CD4-positive, alpha-beta memory T cell (primary cell): ENCODE measurements around the gene ATP6V0B. TPM values are rescaled to one million over a fixed set of nuclear protein-coding genes. Genes with fewer than 3 reads are reported as not detected.

Experiments used
- CTCF ChIA-PET: fragments of 350-600 bp; sonication (Branson Sonifier 250); formaldehyde crosslinking; loops from one replicate; lab custom pipeline; 2021; ENCODE audit warnings: inconsistent platforms; ENCODE audit not compliant: partially characterized antibody; lab: Charles Lee
- POLR2A ChIA-PET: fragments of 350-600 bp; sonication (Branson Sonifier 250); formaldehyde crosslinking; loops from one replicate; lab custom pipeline; 2021; ENCODE audit not compliant: partially characterized antibody; lab: Charles Lee
- DNase-seq, 5 donors: peaks; one replicate each; pipeline versions ENCODE4 v3.0.0 to v3.0.0-alpha.2; 2020 to 2022; ENCODE audit warnings: mixed read lengths in 1 of 5
- H3K27ac ChIP-seq: one replicate; pipeline ENCODE4 v1.7.0; 2013; ENCODE audit warnings: low read depth, low read length
- H3K27me3 ChIP-seq: 2 replicates; pipeline ENCODE4 v1.7.0; 2013; ENCODE audit warnings: mild to moderate bottlenecking, low read length, moderate library complexity; ENCODE audit not compliant: insufficient read depth
- H3K36me3 ChIP-seq: 2 replicates; pipeline ENCODE4 v1.7.0; 2013; ENCODE audit warnings: mild to moderate bottlenecking, low read length, moderate library complexity; ENCODE audit not compliant: insufficient read depth
- H3K4me1 ChIP-seq: 2 replicates; pipeline ENCODE4 v1.7.0; 2013; ENCODE audit warnings: mild to moderate bottlenecking, low read length, moderate library complexity; ENCODE audit not compliant: insufficient read depth
- H3K4me3 ChIP-seq, 2 donors: one replicate each; pipeline ENCODE4 v1.7.0; 2013; ENCODE audit warnings: low read length in 2 of 2, mild to moderate bottlenecking in 1 of 2
- H3K9me3 ChIP-seq, 2 donors: one replicate each; pipeline ENCODE4 v1.7.0; 2013; ENCODE audit warnings: low read length in 2 of 2, control low read depth in 1 of 2; ENCODE audit not compliant: control insufficient read depth in 1 of 2
- H3K27ac Mint-ChIP-seq, 7 donors: one replicate each; pipeline ENCODE4 v1.8.0; 2020 to 2021; ENCODE audit warnings: mixed read lengths in 7 of 7, mild to moderate bottlenecking in 6 of 7, inconsistent platforms in 3 of 7, moderate library complexity in 3 of 7
- H3K27me3 Mint-ChIP-seq, 2 donors: one replicate each; pipeline ENCODE4 v1.8.0; 2020 to 2021; ENCODE audit warnings: mixed read lengths in 2 of 2
- H3K36me3 Mint-ChIP-seq, 2 donors: one replicate each; pipeline ENCODE4 v1.8.0; 2020 to 2021; ENCODE audit warnings: mixed read lengths in 2 of 2, inconsistent platforms in 1 of 2, mild to moderate bottlenecking in 1 of 2
- H3K4me1 Mint-ChIP-seq, 4 donors: one replicate each; pipeline ENCODE4 v1.8.0; 2020 to 2021; ENCODE audit warnings: mixed read lengths in 4 of 4, mild to moderate bottlenecking in 1 of 4
- H3K4me3 Mint-ChIP-seq, 8 donors: one replicate each; pipeline ENCODE4 v1.8.0; 2020 to 2021; ENCODE audit warnings: mixed read lengths in 8 of 8, mild to moderate bottlenecking in 7 of 8, moderate library complexity in 6 of 8, inconsistent platforms in 3 of 8
- H3K9me3 Mint-ChIP-seq, 8 donors: one replicate each; pipeline ENCODE4 v1.8.0; 2020 to 2021; ENCODE audit warnings: mixed read lengths in 8 of 8, mild to moderate bottlenecking in 5 of 8, inconsistent platforms in 3 of 8, moderate library complexity in 1 of 8
- intact Hi-C: fragments of 100-400 bp; cut with micrococcal nuclease; formaldehyde crosslinking; loops from one replicate; pipeline ENCODE4 v1.15.1; 2023
- polyA plus RNA-seq, 2 donors: library from polyadenylated mRNA; unstranded; fragments of 300-500 nt; fragmentation: Illumina TruSeq; gene quantifications; one replicate each; pipeline ENCODE4 v1.2.3, GENCODE V29; 2021
- total RNA-seq, 2 experiments: library from RNA; stranded (reverse); gene quantifications; one replicate each; pipeline ENCODE4 v1.2.3, GENCODE V29; 2021

ATP6V0B gene
- total and polyA plus RNA-seq, 4 experiments from 2014 or later: 59.8 to 310 (median 130) TPM

DNA sequence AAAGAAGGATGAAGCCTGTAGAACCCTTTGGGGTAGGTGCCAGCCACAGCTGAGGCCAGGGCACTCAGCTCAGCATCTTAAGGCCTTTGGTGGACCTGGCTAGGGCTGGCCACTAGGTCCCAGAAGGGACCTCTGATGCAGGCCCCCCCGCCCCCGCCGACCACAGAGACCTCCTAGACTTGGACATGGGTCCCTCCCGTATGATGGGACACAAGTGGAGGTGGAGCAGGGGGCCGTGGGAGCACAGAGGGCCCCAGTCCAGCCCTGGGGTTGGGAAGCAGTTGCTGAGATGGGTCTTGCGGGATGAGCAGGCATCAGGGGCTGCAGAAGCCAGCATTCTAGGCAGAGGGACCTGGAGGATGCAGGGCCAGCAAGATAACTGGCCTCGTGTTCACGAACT lies 7.5 kb downstream of the ATP6V0B start:
- Mint-ChIP-seq H3K4me3 (peak overlapping the region in 1 of 8 donors; percentile 64), H3K36me3 (peaks cover 12 to 20% of the 10 kb centered on the region in 2 donors), H3K9me3 (no peaks in the 10 kb centered on the region), H3K27ac (peak overlapping the region in 2 of 7 donors; percentile 10 to 87), H3K27me3 (no peaks in the 10 kb centered on the region), H3K4me1 (peaks cover 19 to 31% (median 25%) of the 10 kb centered on the region in 4 donors)
- ChIA-PET CTCF (interaction anchor here (0.6 kb wide), 1 partner anchor 694 kb away, joined by 3 read pairs; no protein-coding TSS in a partner anchor), POLR2A (no interaction called here)
- Histone ChIP-seq H3K4me3 (no peak overlapping the region), H3K27me3 (no peaks in the 10 kb centered on the region), H3K36me3 (peaks cover 12% of the 10 kb centered on the region), H3K4me1 (peaks cover 22% of the 10 kb centered on the region), H3K9me3 (no peaks in the 10 kb centered on the region), H3K27ac (no peak overlapping the region)
- intact Hi-C loops: no loop called here
- DNase-seq: no peak

DNA sequence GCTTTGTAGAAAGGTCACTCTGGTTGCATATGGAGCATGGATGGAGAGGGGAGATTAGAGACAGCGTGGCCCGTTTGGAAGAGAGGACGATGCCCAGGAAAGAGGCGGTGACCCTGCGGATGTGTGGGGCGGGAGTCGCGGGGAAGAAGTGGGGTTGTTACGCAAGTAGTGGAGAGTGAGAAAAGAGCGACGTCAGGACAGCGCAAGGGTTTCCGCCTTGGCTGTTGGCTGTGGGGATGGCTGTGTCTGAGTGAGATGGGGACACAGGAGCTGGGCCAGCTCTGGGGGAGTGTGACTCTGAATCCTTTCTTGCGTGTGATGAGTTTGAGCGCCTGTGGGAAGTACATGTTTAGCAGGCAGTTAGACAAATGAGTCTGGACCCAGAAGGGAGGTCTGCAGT lies 8.0 kb downstream of the ATP6V0B start:
- CTCF ChIA-PET: no interaction called here
- no peak overlapping the region for H3K4me3 Mint-ChIP-seq
- POLR2A ChIA-PET: no interaction called here

DNA sequence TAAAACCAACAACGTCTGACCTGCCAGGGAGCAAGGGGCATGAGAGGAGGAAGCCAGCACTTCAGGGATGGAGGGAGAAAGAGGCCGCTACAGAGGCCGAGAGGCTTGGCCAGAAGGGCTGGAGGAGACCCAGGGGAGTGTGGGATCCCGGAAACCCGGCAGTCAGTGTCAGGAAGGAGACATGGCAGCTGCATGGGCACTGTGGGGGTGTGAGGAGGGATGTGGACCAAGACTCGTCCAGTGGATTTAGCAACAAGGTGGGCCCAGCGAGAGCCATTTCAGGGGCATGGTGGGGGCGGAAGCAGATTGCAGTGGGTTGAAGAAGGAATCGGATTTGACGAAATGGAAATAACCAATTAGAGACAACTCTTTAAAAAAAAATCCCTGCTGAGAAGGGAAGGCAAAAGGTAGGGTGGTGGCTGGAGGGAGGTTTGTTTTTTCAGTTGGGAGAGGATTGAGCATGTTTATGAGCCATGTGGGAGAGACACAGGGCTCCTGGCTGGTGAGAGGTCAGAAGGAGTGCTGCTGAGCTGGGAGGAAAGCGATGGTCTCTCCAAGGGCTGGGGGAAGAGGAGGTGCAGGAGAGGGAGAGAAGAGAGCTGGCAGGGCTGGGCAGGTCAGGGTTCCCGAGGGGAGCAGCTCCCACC lies 8.6 kb downstream of the ATP6V0B start:
- no peak overlapping the region for H3K4me3 Mint-ChIP-seq

More for the DNA sequence above, 8.0 kb downstream of the ATP6V0B start:
- peaks cover 16% of the 10 kb centered on the region for H3K4me1 ChIP-seq
- no peaks in the 10 kb centered on the region for H3K9me3 ChIP-seq
- intact Hi-C loops: no loop called here
- Mint-ChIP-seq H3K27ac (no peak overlapping the region), H3K4me1 (peaks cover 13 to 26% (median 20%) of the 10 kb centered on the region in 4 donors), H3K36me3 (peaks cover 6 to 14% of the 10 kb centered on the region in 2 donors), H3K27me3 (no peaks in the 10 kb centered on the region), H3K9me3 (peaks cover 0 to 2% (median 0%) of the 10 kb centered on the region in 8 donors)
- H3K4me3 ChIP-seq: no peak overlapping the region
- no peak overlapping the region for H3K27ac ChIP-seq
- H3K27me3 ChIP-seq: no peaks in the 10 kb centered on the region
- peaks cover 7% of the 10 kb centered on the region for H3K36me3 ChIP-seq
- no peak for DNase-seq

DNA sequence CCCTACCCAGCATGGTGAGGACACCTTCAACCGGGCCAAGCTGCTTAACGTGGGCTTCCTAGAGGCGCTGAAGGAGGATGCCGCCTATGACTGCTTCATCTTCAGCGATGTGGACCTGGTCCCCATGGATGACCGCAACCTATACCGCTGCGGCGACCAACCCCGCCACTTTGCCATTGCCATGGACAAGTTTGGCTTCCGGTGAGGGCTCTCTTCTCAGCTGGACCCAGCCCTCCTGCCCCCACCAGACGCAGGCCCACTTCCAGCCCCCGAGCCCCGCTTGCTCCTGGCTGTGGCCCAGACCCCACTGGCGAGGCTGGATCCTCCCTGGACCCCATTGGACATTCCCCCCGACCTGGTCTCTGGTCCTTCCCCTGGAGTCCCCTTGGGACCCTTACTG lies 10.1 kb downstream of the ATP6V0B start:
- CTCF ChIA-PET: no interaction called here
- POLR2A ChIA-PET: no interaction called here

More for the DNA sequence above, 8.6 kb downstream of the ATP6V0B start:
- no peak overlapping the region for H3K27ac ChIP-seq
- Mint-ChIP-seq H3K36me3 (peaks cover under 1 to 8% of the 10 kb centered on the region in 2 donors), H3K9me3 (peaks cover 0 to 2% (median 0%) of the 10 kb centered on the region in 8 donors), H3K27me3 (no peaks in the 10 kb centered on the region), H3K27ac (no peak overlapping the region), H3K4me1 (peaks cover 10 to 20% (median 15%) of the 10 kb centered on the region in 4 donors)
- H3K36me3 ChIP-seq: peaks cover 2% of the 10 kb centered on the region
- ChIA-PET POLR2A (no interaction called here), CTCF (no interaction called here)
- intact Hi-C loops: no loop called here
- no peak for DNase-seq
- H3K27me3 ChIP-seq: no peaks in the 10 kb centered on the region
- no peak overlapping the region for H3K4me3 ChIP-seq
- H3K4me1 ChIP-seq: peaks cover 12% of the 10 kb centered on the region
- H3K9me3 ChIP-seq: no peaks in the 10 kb centered on the region

DNA sequence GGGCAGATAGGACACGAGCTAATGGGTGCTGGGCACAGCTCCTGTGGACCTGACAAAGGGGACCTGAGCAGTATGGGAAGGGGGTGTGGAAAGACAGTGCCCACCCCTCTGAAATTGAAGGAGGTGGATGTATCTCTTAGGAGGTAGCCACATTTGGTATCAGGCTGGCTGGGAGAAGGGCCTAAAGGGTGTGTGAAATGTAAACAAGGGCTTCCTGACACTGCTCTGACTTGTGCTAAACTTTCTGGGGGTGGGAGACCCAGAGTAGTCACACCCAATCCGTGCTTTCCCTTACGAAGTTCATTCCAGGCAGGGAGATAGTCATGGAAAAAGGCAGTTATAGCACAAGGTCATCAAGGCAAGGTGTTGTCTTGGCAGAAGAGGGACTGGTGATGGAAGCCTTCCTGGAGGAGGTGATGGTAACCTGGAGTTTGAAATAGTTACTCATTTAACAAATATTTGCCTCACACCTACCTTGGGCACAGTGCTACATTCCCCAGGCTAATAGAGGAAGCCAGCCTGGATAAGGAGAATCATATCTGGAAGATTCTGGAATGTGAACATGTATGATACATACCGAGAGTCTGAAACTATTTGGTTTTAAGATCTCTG lies 11.3 kb downstream of the ATP6V0B start:
- CTCF ChIA-PET: no interaction called here

More for the DNA sequence above, 10.1 kb downstream of the ATP6V0B start:
- intact Hi-C loops: no loop called here
- no peak overlapping the region for H3K4me3 Mint-ChIP-seq
- no peak overlapping the region for H3K27ac Mint-ChIP-seq
- no peaks in the 10 kb centered on the region for H3K36me3 ChIP-seq
- H3K9me3 ChIP-seq: no peaks in the 10 kb centered on the region
- H3K4me1 Mint-ChIP-seq: peaks cover 6 to 13% (median 8%) of the 10 kb centered on the region in 4 donors
- H3K27me3 ChIP-seq: no peaks in the 10 kb centered on the region
- peaks cover 0 to 3% of the 10 kb centered on the region in 2 donors for H3K36me3 Mint-ChIP-seq
- peaks cover 0 to 2% (median 0%) of the 10 kb centered on the region in 8 donors for H3K9me3 Mint-ChIP-seq
- DNase-seq: no peak
- H3K4me3 ChIP-seq: no peak overlapping the region
- peaks cover 4% of the 10 kb centered on the region for H3K4me1 ChIP-seq
- no peak overlapping the region for H3K27ac ChIP-seq
- no peaks in the 10 kb centered on the region for H3K27me3 Mint-ChIP-seq

DNA sequence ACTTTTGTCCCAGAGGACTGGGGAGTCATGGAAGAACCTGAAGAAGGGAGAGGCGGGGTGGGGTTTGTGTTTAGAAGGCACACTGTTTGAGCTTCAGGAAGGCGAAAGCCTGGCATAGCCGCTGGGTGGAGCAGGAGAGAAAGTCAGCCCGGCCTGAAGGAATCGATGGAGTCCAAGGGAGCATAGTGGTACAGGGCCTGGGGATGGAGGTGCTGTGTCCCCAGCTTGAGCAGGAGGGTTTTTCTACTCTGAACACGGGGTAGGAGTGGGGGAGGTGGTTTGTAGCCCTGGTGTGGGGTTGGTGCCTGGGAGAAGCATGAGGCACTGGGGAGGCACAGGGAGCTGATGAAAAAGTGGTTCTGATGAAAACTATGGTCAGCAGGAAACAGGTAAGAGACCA lies 12.0 kb downstream of the ATP6V0B start:
- Mint-ChIP-seq H3K4me1 (peaks cover 2 to 11% (median 5%) of the 10 kb centered on the region in 4 donors), H3K27me3 (no peaks in the 10 kb centered on the region), H3K4me3 (no peak overlapping the region), H3K36me3 (peaks cover 0 to 2% of the 10 kb centered on the region in 2 donors), H3K9me3 (peaks cover 0 to 2% (median 0%) of the 10 kb centered on the region in 8 donors), H3K27ac (no peak overlapping the region)
- Histone ChIP-seq H3K4me3 (no peak overlapping the region), H3K9me3 (no peaks in the 10 kb centered on the region), H3K27ac (no peak overlapping the region), H3K27me3 (no peaks in the 10 kb centered on the region), H3K36me3 (no peaks in the 10 kb centered on the region), H3K4me1 (peaks cover 6% of the 10 kb centered on the region)
- intact Hi-C loops: no loop called here
- DNase-seq: no peak
- CTCF ChIA-PET: interaction anchor here (1.7 kb wide), 1 partner anchor 61 kb away, joined by 4 read pairs; no protein-coding TSS in a partner anchor
- POLR2A ChIA-PET: interaction anchor here (1.8 kb wide), 1 partner anchor 8 kb away, joined by 3 read pairs; the partner anchor contains the start of gene B4GALT2

More for the DNA sequence above, 11.3 kb downstream of the ATP6V0B start:
- H3K27ac Mint-ChIP-seq: peak overlapping the region in 1 of 7 donors; percentile 13
- peaks cover 4% of the 10 kb centered on the region for H3K4me1 ChIP-seq
- no peak overlapping the region for H3K4me3 ChIP-seq
- no peaks in the 10 kb centered on the region for H3K27me3 Mint-ChIP-seq
- no peak overlapping the region for H3K4me3 Mint-ChIP-seq
- no peaks in the 10 kb centered on the region for H3K27me3 ChIP-seq
- H3K36me3 Mint-ChIP-seq: no peaks in the 10 kb centered on the region
- POLR2A ChIA-PET: no interaction called here
- peaks cover 2 to 5% (median 2%) of the 10 kb centered on the region in 4 donors for H3K4me1 Mint-ChIP-seq
- no peak for DNase-seq
- no peak overlapping the region for H3K27ac ChIP-seq
- peaks cover 0 to 2% (median 0%) of the 10 kb centered on the region in 8 donors for H3K9me3 Mint-ChIP-seq
- intact Hi-C loops: no loop called here
- no peaks in the 10 kb centered on the region for H3K9me3 ChIP-seq
- H3K36me3 ChIP-seq: no peaks in the 10 kb centered on the region
